Activated CD4-positive, alpha-beta memory T cell treated with anti-CD3 and anti-CD28 coated beads for 36 hours (primary cell): Measurements from ENCODE around the gene MAP2. TPM values are rescaled to one million over a fixed set of nuclear protein-coding genes. Genes with fewer than 3 reads are reported as not detected.

Experiments
- CTCF ChIA-PET: fragments of 350-600 bp; sonication (Branson Sonifier 250); formaldehyde crosslinking; loops from one replicate; lab custom pipeline; 2021; ENCODE audit warnings: antibody characterized with exemption, inconsistent platforms; lab: Charles Lee
- POLR2A ChIA-PET: fragments of 350-600 bp; sonication (Branson Sonifier 250); formaldehyde crosslinking; loops from one replicate; lab custom pipeline; 2021; ENCODE audit warnings: antibody characterized with exemption; lab: Charles Lee
- DNase-seq: peaks from one replicate; pipeline ENCODE4 v3.0.0-alpha.2; 2020
- H3K27ac Mint-ChIP-seq: one replicate; pipeline ENCODE4 v1.8.0; 2021; ENCODE audit warnings: mixed read lengths
- H3K27me3 Mint-ChIP-seq: one replicate; pipeline ENCODE4 v1.8.0; 2021; ENCODE audit warnings: mixed read lengths
- H3K36me3 Mint-ChIP-seq: one replicate; pipeline ENCODE4 v1.8.0; 2021; ENCODE audit warnings: mixed read lengths
- H3K4me1 Mint-ChIP-seq: one replicate; pipeline ENCODE4 v1.8.0; 2021; ENCODE audit warnings: low read depth, mixed read lengths
- H3K4me3 Mint-ChIP-seq: one replicate; pipeline ENCODE4 v1.8.0; 2021; ENCODE audit warnings: mild to moderate bottlenecking, mixed read lengths
- H3K9me3 Mint-ChIP-seq: one replicate; pipeline ENCODE4 v1.8.0; 2021; ENCODE audit warnings: mixed read lengths
- intact Hi-C: fragments of 100-400 bp; cut with micrococcal nuclease; formaldehyde crosslinking; loops from one replicate; pipeline ENCODE4 v1.15.1; 2023
- total RNA-seq, 2 experiments: library from RNA; stranded (reverse); gene quantifications; one replicate each; pipeline ENCODE4 v1.2.3, GENCODE V29; 2021

The MAP2 gene
- total RNA-seq, 2 experiments from 2014 or later = 0.07 to 0.27 TPM

DNA sequence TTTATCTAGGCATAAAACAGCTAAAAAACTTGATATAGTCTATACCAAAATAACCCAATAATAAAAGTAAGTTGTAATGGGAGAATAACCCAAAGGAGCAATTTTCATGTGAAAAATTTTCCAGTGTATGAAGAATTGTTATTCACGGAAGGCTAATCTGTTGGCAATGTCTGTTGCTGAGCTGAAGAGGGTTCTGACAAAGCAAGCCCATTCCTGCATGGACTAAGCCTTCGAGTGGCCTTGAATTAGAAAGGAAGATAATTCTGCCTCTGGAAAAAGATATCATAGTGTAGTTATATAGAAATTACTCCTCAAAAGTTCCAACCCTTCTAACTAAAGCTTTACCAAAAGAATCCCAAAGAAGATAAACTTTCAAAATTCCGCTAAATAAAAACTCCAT is 101.5 kb downstream of the MAP2 start:
- no peaks in the 10 kb centered on the region for H3K27me3 Mint-ChIP-seq
- POLR2A ChIA-PET = no interaction called here
- peaks cover 9% of the 10 kb centered on the region for H3K4me1 Mint-ChIP-seq

DNA sequence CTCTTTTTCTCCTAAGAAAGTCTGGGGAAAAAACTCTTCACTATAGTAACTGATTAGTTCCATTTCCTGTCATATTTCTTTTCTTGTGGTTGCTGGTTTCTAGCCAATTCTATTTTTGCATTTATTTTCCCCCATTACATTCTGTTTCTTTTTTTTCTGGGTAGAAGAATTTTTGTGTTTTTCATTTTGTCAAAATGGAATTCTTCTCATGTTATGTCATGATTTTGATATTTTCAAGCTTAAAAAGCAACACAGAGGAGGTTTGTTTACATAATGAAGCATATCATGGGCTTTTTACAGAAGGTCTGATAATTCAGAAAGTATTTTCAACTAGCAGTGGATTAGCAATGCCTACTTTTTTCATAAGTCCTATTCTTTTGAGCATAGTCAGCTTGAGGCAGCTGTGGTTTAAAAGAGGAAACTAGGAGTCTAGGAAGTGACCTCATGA is 102.0 kb downstream of the MAP2 start:
- Mint-ChIP-seq H3K4me1 (peaks cover 9% of the 10 kb centered on the region), H3K9me3 (no peaks in the 10 kb centered on the region), H3K36me3 (no peaks in the 10 kb centered on the region), H3K4me3 (no peak overlapping the region), H3K27ac (no peak overlapping the region), H3K27me3 (no peaks in the 10 kb centered on the region)
- POLR2A ChIA-PET = no interaction called here
- CTCF ChIA-PET = no interaction called here
- DNase-seq = no peak
- intact Hi-C loops = no loop called here

More for the DNA sequence above, 101.5 kb downstream of the MAP2 start:
- H3K36me3 Mint-ChIP-seq = no peaks in the 10 kb centered on the region
- CTCF ChIA-PET = no interaction called here
- no peak overlapping the region for H3K27ac Mint-ChIP-seq
- H3K4me3 Mint-ChIP-seq = no peak overlapping the region
- H3K9me3 Mint-ChIP-seq = no peaks in the 10 kb centered on the region
- intact Hi-C loops = no loop called here
- no peak for DNase-seq

DNA sequence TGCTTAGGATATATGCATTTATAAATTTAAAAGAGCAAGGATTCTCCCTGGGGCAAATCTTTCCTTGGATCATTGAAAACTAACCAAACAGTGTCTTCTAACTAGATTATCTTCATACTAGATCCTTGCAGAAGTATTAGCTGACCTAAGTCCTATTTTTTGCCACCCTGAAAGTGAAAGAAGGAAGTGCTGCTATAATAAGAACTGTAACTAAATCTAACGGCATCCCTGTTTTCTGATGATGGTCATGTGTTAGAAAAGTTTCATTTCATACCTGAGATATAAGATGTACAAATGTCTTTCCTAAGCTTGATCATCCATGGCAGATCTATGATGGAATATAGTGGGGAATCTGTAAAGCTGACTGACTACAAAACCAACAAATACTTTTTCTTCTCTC is 102.7 kb downstream of the MAP2 start:
- Mint-ChIP-seq H3K4me3 (no peak overlapping the region), H3K27ac (no peak overlapping the region), H3K36me3 (no peaks in the 10 kb centered on the region), H3K4me1 (peaks cover 9% of the 10 kb centered on the region), H3K9me3 (no peaks in the 10 kb centered on the region), H3K27me3 (no peaks in the 10 kb centered on the region)
- intact Hi-C loops = no loop called here
- CTCF ChIA-PET = no interaction called here
- DNase-seq = no peak
- POLR2A ChIA-PET = no interaction called here

DNA sequence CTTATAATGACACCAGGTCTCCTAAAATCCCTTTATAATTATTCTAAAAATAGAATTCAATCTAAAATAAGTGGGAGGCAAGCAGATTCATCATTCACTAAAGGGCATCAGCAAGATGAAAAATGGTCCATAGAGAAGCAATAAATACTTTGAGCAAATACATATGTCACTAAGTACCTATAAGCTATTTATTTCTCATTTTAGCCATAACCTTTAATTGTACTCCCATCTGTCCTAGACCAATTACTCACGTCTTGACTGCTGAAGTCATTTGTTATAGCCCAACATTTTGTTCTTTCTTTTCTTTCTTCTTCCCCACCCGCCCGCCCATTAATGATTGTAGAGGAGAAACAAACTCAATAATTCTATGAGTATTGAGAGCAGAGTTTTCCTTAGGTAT is 105.7 kb downstream of the MAP2 start:
- ChIA-PET CTCF (no interaction called here), POLR2A (no interaction called here)
- H3K27ac Mint-ChIP-seq = no peak overlapping the region
- no peaks in the 10 kb centered on the region for H3K9me3 Mint-ChIP-seq
- H3K4me3 Mint-ChIP-seq = no peak overlapping the region
- intact Hi-C loops = no loop called here
- H3K4me1 Mint-ChIP-seq = peaks cover 9% of the 10 kb centered on the region
- H3K36me3 Mint-ChIP-seq = no peaks in the 10 kb centered on the region
- H3K27me3 Mint-ChIP-seq = no peaks in the 10 kb centered on the region
- DNase-seq = no peak

DNA sequence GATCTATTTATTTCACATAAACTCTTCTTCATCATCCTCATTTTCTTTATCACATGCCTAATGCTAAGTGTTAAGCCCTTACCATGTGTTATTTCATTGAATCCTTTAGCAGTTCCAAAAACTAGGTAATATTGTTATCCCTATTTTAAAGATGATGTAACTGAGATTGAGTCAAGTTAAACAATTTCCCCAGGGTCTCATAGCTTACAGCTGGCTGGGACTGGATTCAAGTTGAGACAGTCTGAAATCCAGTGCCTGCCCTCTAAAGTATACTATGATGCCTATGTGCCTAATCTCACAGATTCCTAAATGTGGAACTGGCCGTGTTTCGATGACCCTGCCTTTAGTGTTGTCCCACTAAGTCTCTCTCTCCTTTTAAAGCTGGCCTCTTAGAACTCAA is 108.5 kb downstream of the MAP2 start:
- Mint-ChIP-seq H3K9me3 (no peaks in the 10 kb centered on the region), H3K36me3 (no peaks in the 10 kb centered on the region), H3K27me3 (no peaks in the 10 kb centered on the region), H3K4me1 (no peaks in the 10 kb centered on the region), H3K4me3 (no peak overlapping the region), H3K27ac (no peak overlapping the region)
- ChIA-PET POLR2A (no interaction called here), CTCF (no interaction called here)
- DNase-seq = no peak
- intact Hi-C loops = no loop called here

DNA sequence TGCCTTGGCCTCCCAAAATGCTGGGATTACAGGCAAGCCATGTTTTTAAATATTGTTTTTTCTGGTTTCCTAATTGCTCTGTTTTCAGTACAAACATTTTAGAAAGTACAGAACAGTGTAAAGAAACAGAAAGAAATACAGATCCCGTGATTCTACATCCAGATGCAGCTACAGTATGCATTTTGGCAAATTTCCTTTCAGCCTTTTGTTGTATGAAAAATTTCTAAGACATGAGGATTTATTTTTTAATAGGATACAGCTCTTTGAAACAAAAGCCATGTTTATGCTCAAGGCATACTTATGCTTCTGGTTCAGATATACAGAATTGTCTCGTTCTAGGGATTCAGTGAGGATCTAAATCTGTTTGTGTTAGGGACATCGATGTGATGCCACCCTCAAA is 109.5 kb downstream of the MAP2 start:
- H3K4me3 Mint-ChIP-seq = no peak overlapping the region
- POLR2A ChIA-PET = no interaction called here
- intact Hi-C loops = no loop called here

DNA sequence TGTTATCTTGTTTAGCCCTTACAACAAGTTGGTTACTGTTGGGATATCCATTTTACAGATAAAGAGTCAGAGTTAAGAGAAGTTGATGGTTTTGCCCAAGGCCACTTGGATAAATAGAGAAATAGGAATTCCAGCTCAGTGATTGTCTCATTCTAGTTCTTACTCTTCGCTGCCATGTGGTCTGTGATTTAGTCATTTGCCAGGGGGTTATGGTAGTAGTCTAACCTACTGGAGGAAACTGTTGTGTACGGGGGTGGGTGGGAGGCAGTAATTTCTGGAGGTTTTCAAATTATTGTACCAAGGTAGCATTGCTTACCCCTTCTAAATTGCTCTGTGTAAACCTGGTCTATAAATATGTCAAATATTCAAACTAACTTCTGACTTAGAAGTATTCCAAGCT is 110.4 kb downstream of the MAP2 start:
- H3K9me3 Mint-ChIP-seq = no peaks in the 10 kb centered on the region
- CTCF ChIA-PET = no interaction called here
- no peaks in the 10 kb centered on the region for H3K4me1 Mint-ChIP-seq
- POLR2A ChIA-PET = no interaction called here
- no peaks in the 10 kb centered on the region for H3K36me3 Mint-ChIP-seq
- no peaks in the 10 kb centered on the region for H3K27me3 Mint-ChIP-seq
- H3K4me3 Mint-ChIP-seq = no peak overlapping the region
- H3K27ac Mint-ChIP-seq = no peak overlapping the region
- intact Hi-C loops = no loop called here
- no peak for DNase-seq

More for the DNA sequence above, 109.5 kb downstream of the MAP2 start:
- H3K27me3 Mint-ChIP-seq = no peaks in the 10 kb centered on the region
- CTCF ChIA-PET = no interaction called here
- H3K9me3 Mint-ChIP-seq = no peaks in the 10 kb centered on the region
- H3K4me1 Mint-ChIP-seq = no peaks in the 10 kb centered on the region
- DNase-seq = no peak
- no peaks in the 10 kb centered on the region for H3K36me3 Mint-ChIP-seq
- H3K27ac Mint-ChIP-seq = no peak overlapping the region

DNA sequence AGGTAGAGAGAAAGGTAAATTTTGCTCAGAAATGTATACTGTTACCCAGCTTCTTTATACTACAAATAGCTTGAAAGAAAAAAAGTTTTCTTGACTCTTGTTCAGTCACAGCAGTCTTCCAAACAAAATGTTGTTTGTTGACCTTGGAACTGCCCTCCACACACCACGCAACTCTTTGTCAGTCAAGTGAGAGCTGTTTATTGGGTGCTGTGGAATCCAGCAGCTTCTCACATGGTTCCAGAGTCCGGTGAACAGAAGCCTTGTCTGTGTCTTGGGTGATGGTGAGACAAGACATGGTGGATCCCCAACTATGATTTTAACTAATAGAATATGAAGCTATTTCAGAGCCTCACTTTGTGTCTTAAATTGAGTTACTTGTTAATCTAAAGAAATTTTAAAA is 112.5 kb downstream of the MAP2 start:
- Mint-ChIP-seq H3K4me1 (no peaks in the 10 kb centered on the region), H3K9me3 (peaks cover 3% of the 10 kb centered on the region), H3K27ac (no peak overlapping the region)

DNA sequence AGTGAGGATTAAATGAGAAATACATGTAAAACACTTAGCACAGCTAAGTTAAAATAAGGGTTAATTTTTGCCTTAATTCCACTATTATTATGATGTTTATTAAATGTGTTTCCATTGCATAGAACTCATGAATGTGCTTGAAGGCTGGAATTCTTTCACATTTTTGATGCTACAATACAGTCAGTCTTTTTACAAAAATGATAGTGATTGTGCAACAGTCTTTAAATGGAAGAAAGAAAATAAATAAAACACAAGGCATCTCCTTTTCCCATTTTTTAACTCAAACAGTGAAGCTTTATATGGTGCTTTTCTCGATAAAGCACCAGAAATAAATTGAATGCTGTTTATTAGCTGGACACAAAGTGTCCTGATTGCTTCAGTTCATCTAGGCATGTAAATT is 123.9 kb downstream of the MAP2 start:
- no peaks in the 10 kb centered on the region for H3K4me1 Mint-ChIP-seq
- CTCF ChIA-PET = no interaction called here
- no peaks in the 10 kb centered on the region for H3K27me3 Mint-ChIP-seq
- intact Hi-C loops = no loop called here
- POLR2A ChIA-PET = no interaction called here
- H3K4me3 Mint-ChIP-seq = no peak overlapping the region
- H3K27ac Mint-ChIP-seq = no peak overlapping the region
- H3K9me3 Mint-ChIP-seq = no peaks in the 10 kb centered on the region
- H3K36me3 Mint-ChIP-seq = no peaks in the 10 kb centered on the region
- DNase-seq = no peak

More for the DNA sequence above, 112.5 kb downstream of the MAP2 start:
- ChIA-PET POLR2A (no interaction called here), CTCF (no interaction called here)
- Mint-ChIP-seq H3K4me3 (no peak overlapping the region), H3K27me3 (no peaks in the 10 kb centered on the region), H3K36me3 (no peaks in the 10 kb centered on the region)
- DNase-seq = no peak
- intact Hi-C loops = no loop called here

DNA sequence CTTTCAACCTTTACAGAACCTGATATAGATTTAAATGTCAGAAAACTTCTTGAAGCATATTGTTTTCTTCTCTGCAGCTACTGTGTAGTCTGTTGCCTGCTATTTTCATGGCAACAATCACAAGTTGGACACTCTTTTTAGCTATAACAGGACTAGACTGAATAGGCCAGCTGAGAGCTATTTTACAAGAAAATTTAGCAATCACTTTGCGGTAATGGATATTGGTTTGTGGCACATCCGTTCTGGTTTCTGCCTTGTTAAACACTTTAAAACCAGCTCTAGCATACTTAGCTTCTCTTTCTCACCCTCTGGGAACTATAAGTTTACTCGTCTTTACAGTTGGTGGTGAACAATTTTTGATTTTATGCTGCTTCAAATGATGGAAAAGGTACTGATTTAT is 125.7 kb downstream of the MAP2 start:
- no peak for DNase-seq
- no peaks in the 10 kb centered on the region for H3K27me3 Mint-ChIP-seq
- H3K27ac Mint-ChIP-seq = no peak overlapping the region
- intact Hi-C loops = no loop called here
- no peaks in the 10 kb centered on the region for H3K36me3 Mint-ChIP-seq
- H3K4me1 Mint-ChIP-seq = no peaks in the 10 kb centered on the region
- CTCF ChIA-PET = interaction anchor here (0.9 kb wide), 1 partner anchor 216 kb away, joined by 3 read pairs; no protein-coding TSS in a partner anchor
- no peaks in the 10 kb centered on the region for H3K9me3 Mint-ChIP-seq
- POLR2A ChIA-PET = no interaction called here
- H3K4me3 Mint-ChIP-seq = no peak overlapping the region

DNA sequence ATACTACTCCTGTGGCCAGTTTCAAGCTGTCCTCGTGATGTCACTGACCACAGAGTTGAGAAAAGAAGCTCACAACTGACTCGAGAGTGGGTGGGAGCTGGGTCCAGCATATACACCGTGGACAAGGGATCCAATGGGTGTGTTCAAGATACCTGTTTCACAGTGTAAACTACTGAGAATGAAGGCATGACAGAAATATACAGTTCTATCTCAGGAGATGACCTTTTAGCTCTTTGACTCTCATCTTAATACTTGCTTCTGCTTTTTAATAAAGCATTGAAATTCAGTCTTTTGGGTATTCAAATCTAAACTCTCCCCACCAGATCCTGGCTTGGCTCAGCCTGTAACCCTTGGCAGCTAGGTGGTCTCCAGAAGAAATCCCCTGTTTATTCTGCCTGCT is 130.1 kb downstream of the MAP2 start:
- intact Hi-C loops = no loop called here
- POLR2A ChIA-PET = no interaction called here

DNA sequence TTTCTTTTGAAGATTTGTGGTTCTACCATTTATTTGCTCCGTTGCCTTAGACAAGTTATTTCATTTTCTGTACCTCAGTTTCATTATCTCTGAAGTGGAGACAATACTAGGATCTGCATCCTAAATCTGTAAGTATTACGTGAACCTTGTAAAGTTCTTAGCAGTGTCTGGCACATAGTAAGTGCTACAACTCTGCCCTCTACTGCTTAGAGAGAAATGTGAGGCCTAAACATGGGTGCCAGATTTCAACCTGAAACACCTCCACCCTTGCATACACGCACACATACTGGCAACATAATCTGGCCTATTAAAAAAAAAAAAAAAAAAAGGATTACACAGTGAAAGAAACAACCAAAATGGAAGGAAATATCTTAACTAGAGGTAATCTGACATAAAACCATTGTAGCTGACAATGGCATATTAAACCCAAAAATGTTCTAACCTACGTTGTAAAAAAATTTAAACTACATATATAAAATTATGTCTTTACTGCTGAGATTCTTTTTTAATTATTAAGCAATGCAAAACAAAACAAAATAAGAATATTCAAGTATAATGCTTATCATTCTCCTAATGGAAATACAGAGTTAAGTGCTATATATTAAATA is 132.6 kb downstream of the MAP2 start:
- Mint-ChIP-seq H3K27ac (no peak overlapping the region), H3K9me3 (no peaks in the 10 kb centered on the region), H3K4me1 (no peaks in the 10 kb centered on the region), H3K36me3 (no peaks in the 10 kb centered on the region), H3K4me3 (no peak overlapping the region), H3K27me3 (no peaks in the 10 kb centered on the region)
- DNase-seq = no peak
- intact Hi-C loops = no loop called here
- ChIA-PET POLR2A (no interaction called here), CTCF (interaction anchor here (0.7 kb wide), 1 partner anchor 93 kb away, joined by 4 read pairs; no protein-coding TSS in a partner anchor)

More for the DNA sequence above, 130.1 kb downstream of the MAP2 start:
- no peaks in the 10 kb centered on the region for H3K27me3 Mint-ChIP-seq
- H3K4me3 Mint-ChIP-seq = no peak overlapping the region
- CTCF ChIA-PET = no interaction called here
- H3K4me1 Mint-ChIP-seq = no peaks in the 10 kb centered on the region
- H3K27ac Mint-ChIP-seq = no peak overlapping the region
- H3K9me3 Mint-ChIP-seq = no peaks in the 10 kb centered on the region
- no peak for DNase-seq
- no peaks in the 10 kb centered on the region for H3K36me3 Mint-ChIP-seq

DNA sequence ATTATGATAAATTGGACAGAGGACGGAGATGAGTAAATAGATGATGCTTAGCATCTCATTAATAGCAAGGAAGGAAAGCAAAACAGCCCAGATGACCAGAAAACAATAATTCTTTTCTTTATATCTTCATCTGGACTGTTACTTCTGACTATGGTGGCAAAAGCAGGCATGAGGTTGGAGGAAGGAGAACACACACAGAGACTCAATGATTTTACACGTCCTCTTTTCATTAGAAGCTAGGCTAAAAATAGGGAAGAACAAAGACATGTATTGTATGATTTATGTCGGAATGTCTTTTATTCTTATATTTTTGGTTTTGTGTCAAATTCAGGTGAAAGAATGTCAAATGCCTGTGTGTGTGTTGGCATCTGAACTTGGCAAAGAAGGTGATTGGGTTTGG is 137.1 kb downstream of the MAP2 start:
- H3K9me3 Mint-ChIP-seq = no peaks in the 10 kb centered on the region
- H3K4me1 Mint-ChIP-seq = no peaks in the 10 kb centered on the region
- DNase-seq = no peak
- no peaks in the 10 kb centered on the region for H3K27me3 Mint-ChIP-seq
- ChIA-PET POLR2A (no interaction called here), CTCF (no interaction called here)
- H3K27ac Mint-ChIP-seq = no peak overlapping the region
- intact Hi-C loops = no loop called here
- H3K4me3 Mint-ChIP-seq = no peak overlapping the region
- no peaks in the 10 kb centered on the region for H3K36me3 Mint-ChIP-seq
